Hematopoietic multipotent progenitor cell treated with erythropoietin and hydrocortisone succinate and interleukin-3 and kit ligand, for 6 days (in vitro differentiated cells): Measurements from ENCODE around the gene RYR2.
"Not testable (repeated sequence)": the region's sequence is repeated elsewhere in the genome, so short reads cannot be mapped to it uniquely, and the experiment has no call there.

Source experiments
- DNase-seq: peaks from one replicate; pipeline ENCODE4 v3.0.0-alpha.2; 2015

RYR2 gene

GRCh38 chr1:237277994-237278393 is 236.0 kb downstream of the RYR2 start:
- DNase-seq, result not testable (repeated sequence)

GRCh38 chr1:237279629-237280028 is 237.6 kb downstream of the RYR2 start:
- no peak for DNase-seq

GRCh38 chr1:237281481-237281880 is 239.5 kb downstream of the RYR2 start:
- DNase-seq, result no peak

- no peak for DNase-seq
Observed at GRCh38 chr1:237282208-237282783, 240.3 kb downstream of the RYR2 start.

- DNase-seq, result no peak
Observed at GRCh38 chr1:237287876-237288521, 246.0 kb downstream of the RYR2 start.

GRCh38 chr1:237293804-237294203 is 251.8 kb downstream of the RYR2 start:
- DNase-seq, result no peak

GRCh38 chr1:237296861-237297260 is 254.9 kb downstream of the RYR2 start:
- no peak for DNase-seq

GRCh38 chr1:237300642-237301041 is 258.7 kb downstream of the RYR2 start:
- DNase-seq, result no peak

GRCh38 chr1:237303929-237304328 is 261.9 kb downstream of the RYR2 start:
- DNase-seq, result no peak

- DNase-seq, result no peak
Observed at GRCh38 chr1:237306726-237307125, 264.7 kb downstream of the RYR2 start.

GRCh38 chr1:237309595-237310118 is 267.7 kb downstream of the RYR2 start:
- no peak for DNase-seq

GRCh38 chr1:237316352-237316751 is 274.4 kb downstream of the RYR2 start:
- no peak for DNase-seq

GRCh38 chr1:237318748-237319147 is 276.8 kb downstream of the RYR2 start:
- DNase-seq, result no peak

GRCh38 chr1:237320890-237321289 is 278.9 kb downstream of the RYR2 start:
- no peak for DNase-seq

- DNase-seq, result no peak
Observed at GRCh38 chr1:237324226-237324625, 282.2 kb downstream of the RYR2 start.

- no peak for DNase-seq
Observed at GRCh38 chr1:237327061-237327460, 285.1 kb downstream of the RYR2 start.

- no peak for DNase-seq
Observed at GRCh38 chr1:237340892-237341291, 298.9 kb downstream of the RYR2 start.

GRCh38 chr1:237341391-237341790 is 299.4 kb downstream of the RYR2 start:
- DNase-seq, result no peak

- DNase-seq, result no peak
Observed at GRCh38 chr1:237342730-237343129, 300.7 kb downstream of the RYR2 start.

GRCh38 chr1:237352747-237353146 is 310.8 kb downstream of the RYR2 start:
- DNase-seq, result no peak

GRCh38 chr1:237353918-237354317 is 311.9 kb downstream of the RYR2 start:
- DNase-seq, result no peak

GRCh38 chr1:237355022-237355421 is 313.0 kb downstream of the RYR2 start:
- DNase-seq, result no peak

- DNase-seq, result no peak
Observed at GRCh38 chr1:237358555-237358954, 316.6 kb downstream of the RYR2 start.

GRCh38 chr1:237367758-237368157 is 325.8 kb downstream of the RYR2 start:
- no peak for DNase-seq

- not testable (repeated sequence) for DNase-seq
Observed at GRCh38 chr1:237371477-237371876, 329.5 kb downstream of the RYR2 start.
